Mucosa of stomach (tissue), 1 donor: Measurements from ENCODE around the gene ZNF420.
"Not testable (repeated sequence)": the region's sequence is repeated elsewhere in the genome, so short reads cannot be mapped to it uniquely, and the experiment has no call there.

Experiments used
- H3K27me3 ChIP-seq: one replicate; pipeline ENCODE4 v1.7.0; 2013; ENCODE audit warnings: mild to moderate bottlenecking, low read length; ENCODE audit not compliant: control insufficient read depth, insufficient read depth
- H3K36me3 ChIP-seq: one replicate; pipeline ENCODE4 v1.7.0; 2013; ENCODE audit warnings: low read length; ENCODE audit not compliant: control insufficient read depth, insufficient read depth
- H3K4me1 ChIP-seq: one replicate; pipeline ENCODE4 v1.7.0; 2013; ENCODE audit warnings: mild to moderate bottlenecking, low read length; ENCODE audit not compliant: control insufficient read depth, insufficient read depth
- H3K4me3 ChIP-seq: one replicate; pipeline ENCODE4 v1.7.0; 2013; ENCODE audit warnings: low read length
- H3K9ac ChIP-seq: one replicate; pipeline ENCODE4 v1.7.0; 2013; ENCODE audit warnings: mild to moderate bottlenecking, low read length, moderate library complexity
- H3K9me3 ChIP-seq: one replicate; pipeline ENCODE4 v1.7.0; 2013; ENCODE audit warnings: mild to moderate bottlenecking, low read length, moderate library complexity; ENCODE audit not compliant: control insufficient read depth
- donor health status: Pancreatic carcinoma.

The ZNF420 gene

GRCh38 chr19:37077934-37078716 is at the start of gene ZNF420:
Gene ZNF420 (plus strand): TSS chr19:37078433. CDS start chr19:37089119, 10,686 bp downstream.
- no peaks in the 10 kb centered on the region for H3K9me3 ChIP-seq
- no peaks in the 10 kb centered on the region for H3K27me3 ChIP-seq
- peak within 1 kb of the TSS; percentile 85 for H3K9ac ChIP-seq
- H3K36me3 ChIP-seq = no peaks in the 10 kb centered on the region
- H3K4me1 ChIP-seq = no peaks in the 10 kb centered on the region
- peak within 1 kb of the TSS; percentile 86 for H3K4me3 ChIP-seq

- H3K9me3 ChIP-seq = no peaks in the 10 kb centered on the region
- no peaks in the 10 kb centered on the region for H3K27me3 ChIP-seq
- H3K36me3 ChIP-seq = no peaks in the 10 kb centered on the region
- H3K9ac ChIP-seq = no peak overlapping the region
- no peak overlapping the region for H3K4me3 ChIP-seq
- no peaks in the 10 kb centered on the region for H3K4me1 ChIP-seq
Observed at GRCh38 chr19:37045140-37045539, 33.1 kb upstream of the ZNF420 start.

DNA sequence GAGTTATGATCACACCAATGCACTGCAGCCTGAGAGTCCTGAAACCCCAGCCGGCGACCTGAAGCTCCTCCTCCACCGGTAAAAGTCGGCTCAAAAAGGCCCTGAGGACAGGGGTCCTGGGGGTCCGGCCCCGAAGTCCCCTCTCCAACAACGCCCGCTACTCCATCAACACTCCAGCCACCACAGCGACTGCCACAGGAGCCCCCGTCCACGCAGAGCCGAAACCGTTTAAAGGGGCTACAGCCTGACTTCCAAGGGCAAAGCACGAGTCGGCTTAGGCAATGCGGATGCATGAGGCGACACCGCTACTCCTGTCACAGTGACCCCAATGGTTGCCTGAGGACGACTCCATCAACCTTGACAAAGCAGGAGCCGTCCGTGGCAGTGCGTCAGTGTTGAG is 22.9 kb upstream of the ZNF420 start:
- no peak overlapping the region for H3K9ac ChIP-seq
- H3K27me3 ChIP-seq = no peaks in the 10 kb centered on the region
- H3K36me3 ChIP-seq = no peaks in the 10 kb centered on the region
- H3K4me1 ChIP-seq = no peaks in the 10 kb centered on the region
- H3K4me3 ChIP-seq = no peak overlapping the region
- H3K9me3 ChIP-seq = peaks cover 5% of the 10 kb centered on the region

GRCh38 chr19:37056776-37057175 is 21.5 kb upstream of the ZNF420 start:
- H3K9ac ChIP-seq = no peak overlapping the region
- no peaks in the 10 kb centered on the region for H3K4me1 ChIP-seq
- no peak overlapping the region for H3K4me3 ChIP-seq
- H3K27me3 ChIP-seq = no peaks in the 10 kb centered on the region
- no peaks in the 10 kb centered on the region for H3K36me3 ChIP-seq
- peaks cover 5% of the 10 kb centered on the region for H3K9me3 ChIP-seq

DNA sequence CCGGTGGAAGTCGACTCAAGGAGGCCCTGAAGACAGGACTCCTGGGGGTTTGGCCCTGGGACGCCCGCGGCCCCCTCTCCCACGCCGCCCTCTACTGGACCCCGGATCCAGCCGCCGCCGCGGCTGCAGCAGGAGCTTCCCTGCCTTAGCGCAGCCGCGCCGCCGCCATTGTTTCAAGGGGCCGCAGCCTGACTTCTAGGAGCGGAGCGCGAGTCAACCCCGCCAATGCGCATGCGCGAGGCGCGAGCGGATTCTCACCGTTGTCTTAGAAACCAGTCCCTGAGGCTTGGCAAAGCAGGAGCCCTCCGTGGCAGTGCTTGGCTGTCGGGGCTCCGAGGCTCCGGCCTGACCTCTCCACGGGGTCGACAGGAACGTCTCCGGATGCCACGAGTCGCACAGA is 19.1 kb upstream of the ZNF420 start:
- Histone ChIP-seq H3K4me3 (no peak overlapping the region), H3K9ac (no peak overlapping the region), H3K4me1 (no peaks in the 10 kb centered on the region), H3K27me3 (no peaks in the 10 kb centered on the region), H3K36me3 (no peaks in the 10 kb centered on the region), H3K9me3 (peaks cover 5% of the 10 kb centered on the region)

GRCh38 chr19:37064886-37065285 is 13.3 kb upstream of the ZNF420 start:
- not testable (repeated sequence) for H3K4me1 ChIP-seq, H3K36me3 ChIP-seq, H3K9ac ChIP-seq, H3K27me3 ChIP-seq, H3K4me3 ChIP-seq, H3K9me3 ChIP-seq

- H3K27me3 ChIP-seq = no peaks in the 10 kb centered on the region
- no peaks in the 10 kb centered on the region for H3K9me3 ChIP-seq
- H3K4me1 ChIP-seq = no peaks in the 10 kb centered on the region
- H3K36me3 ChIP-seq = no peaks in the 10 kb centered on the region
- no peak overlapping the region for H3K9ac ChIP-seq
- no peak overlapping the region for H3K4me3 ChIP-seq
Observed at GRCh38 chr19:37074111-37074510, 4.1 kb upstream of the ZNF420 start.

GRCh38 chr19:37074819-37075362 is 3.3 kb upstream of the ZNF420 start:
- H3K9ac ChIP-seq = no peak overlapping the region
- H3K4me1 ChIP-seq = no peaks in the 10 kb centered on the region
- H3K27me3 ChIP-seq = no peaks in the 10 kb centered on the region
- no peaks in the 10 kb centered on the region for H3K36me3 ChIP-seq
- H3K9me3 ChIP-seq = no peaks in the 10 kb centered on the region
- no peak overlapping the region for H3K4me3 ChIP-seq

- H3K9me3 ChIP-seq, H3K9ac ChIP-seq, H3K4me3 ChIP-seq, H3K27me3 ChIP-seq, H3K36me3 ChIP-seq, H3K4me1 ChIP-seq: not testable (repeated sequence)
Observed at GRCh38 chr19:37076524-37076923, 1.7 kb upstream of the ZNF420 start.

- H3K9ac ChIP-seq = peak overlapping the region; percentile 85
- H3K4me3 ChIP-seq = peak overlapping the region; percentile 86
- no peaks in the 10 kb centered on the region for H3K9me3 ChIP-seq
- no peaks in the 10 kb centered on the region for H3K36me3 ChIP-seq
- no peaks in the 10 kb centered on the region for H3K4me1 ChIP-seq
- no peaks in the 10 kb centered on the region for H3K27me3 ChIP-seq
Observed at GRCh38 chr19:37077501-37077933, 716 bp upstream of the ZNF420 start.

DNA sequence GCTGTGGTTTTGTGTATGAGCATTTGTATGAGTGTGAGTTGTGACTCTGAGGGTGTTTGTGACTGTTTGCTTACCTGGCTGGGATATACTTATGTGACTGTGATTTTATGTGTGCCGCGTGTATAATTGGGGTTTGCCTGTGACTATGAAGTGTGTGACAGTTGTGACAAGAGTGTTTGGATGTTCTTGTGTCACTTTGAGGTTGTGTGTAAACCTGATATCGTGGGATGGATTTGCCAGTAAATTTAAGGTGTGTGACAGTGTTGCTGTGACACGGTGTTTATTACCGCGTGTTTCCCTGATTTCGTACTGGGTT is 442 bp downstream of the ZNF420 start:
- H3K4me1 ChIP-seq = no peaks in the 10 kb centered on the region
- peak overlapping the region; percentile 85 for H3K9ac ChIP-seq
- H3K9me3 ChIP-seq = no peaks in the 10 kb centered on the region
- no peaks in the 10 kb centered on the region for H3K27me3 ChIP-seq
- peak overlapping the region; percentile 86 for H3K4me3 ChIP-seq
- no peaks in the 10 kb centered on the region for H3K36me3 ChIP-seq

- Histone ChIP-seq H3K9ac (peak overlapping the region; percentile 85), H3K4me1 (no peaks in the 10 kb centered on the region), H3K4me3 (peak overlapping the region; percentile 86), H3K9me3 (no peaks in the 10 kb centered on the region), H3K27me3 (no peaks in the 10 kb centered on the region), H3K36me3 (no peaks in the 10 kb centered on the region)
Observed at GRCh38 chr19:37079238-37079637, 1.0 kb downstream of the ZNF420 start.
